Neural cell (in vitro differentiated cells): ENCODE data around the gene POU6F2. TPM values are rescaled to one million over a fixed set of nuclear protein-coding genes. Genes with fewer than 3 reads are reported as not detected.

Experiments
- H2AFZ ChIP-seq: fragments of 200-600, 300-800 bp; sonication (generic), shearing (Covaris generic); 2 replicates; pipeline ENCODE4 v1.6.0; 2014; ENCODE audit warnings: low read depth, mild to moderate bottlenecking, antibody characterized with exemption, low read length, moderate library complexity
- H3F3A ChIP-seq: fragments of 200-600 bp; shearing (Covaris generic); 2 replicates; pipeline ENCODE4 v1.6.1; 2016; ENCODE audit warnings: mild to moderate bottlenecking, moderate library complexity, mixed read lengths, antibody characterized with exemption, low read length; ENCODE audit not compliant: insufficient read depth, poor library complexity, severe bottlenecking
- H3K27ac ChIP-seq: fragments of 200-600, 300-800 bp; sonication (generic), shearing (Covaris generic); 2 replicates; pipeline ENCODE4 v1.5.1; 2014; ENCODE audit warnings: mild to moderate bottlenecking, low read length, moderate library complexity
- H3K27me3 ChIP-seq: fragments of 300-800, 200-600 bp; sonication (generic), shearing (Covaris generic); 2 replicates; pipeline ENCODE4 v1.6.0; 2014; ENCODE audit warnings: mild to moderate bottlenecking, low read depth, low read length, moderate library complexity; ENCODE audit not compliant: insufficient read depth
- H3K36me3 ChIP-seq: fragments of 300-800, 200-600 bp; sonication (generic), shearing (Covaris generic); 2 replicates; pipeline ENCODE4 v1.5.1; 2014; ENCODE audit warnings: mild to moderate bottlenecking, antibody characterized with exemption, low read length, moderate library complexity; ENCODE audit not compliant: insufficient read depth
- H3K4me2 ChIP-seq: fragments of 300-800, 200-600 bp; sonication (generic), shearing (Covaris generic); 2 replicates; pipeline ENCODE4 v1.6.0; 2014; ENCODE audit warnings: mild to moderate bottlenecking, low read length
- H3K4me3 ChIP-seq: fragments of 300-800, 200-600 bp; sonication (generic), shearing (Covaris generic); 2 replicates; pipeline ENCODE4 v1.5.1; 2014; ENCODE audit warnings: mild to moderate bottlenecking, low read length, moderate library complexity
- H3K79me2 ChIP-seq: fragments of 200-600 bp; shearing (Covaris generic); replicated peaks from 2 replicates; pipeline ENCODE4 v1.6.0; 2014; ENCODE audit warnings: mild to moderate bottlenecking, low read length, moderate library complexity; ENCODE audit not compliant: insufficient read depth
- H3K9ac ChIP-seq: fragments of 300-800, 200-600 bp; sonication (generic), shearing (Covaris generic); 2 replicates; pipeline ENCODE4 v1.6.1; 2016; ENCODE audit warnings: mild to moderate bottlenecking, low read length, mixed read lengths
- H3K9me2 ChIP-seq: fragments of 200-600 bp; shearing (Covaris generic); 2 replicates; pipeline ENCODE4 v1.6.1; 2016; ENCODE audit warnings: mild to moderate bottlenecking, low read length, mixed read lengths; ENCODE audit not compliant: insufficient read depth
- H3K9me3 ChIP-seq: fragments of 200-600, 300-800 bp; sonication (generic), shearing (Covaris generic); 2 replicates; pipeline ENCODE4 v1.6.1; 2016; ENCODE audit warnings: mild to moderate bottlenecking, mixed run types, low read length, moderate library complexity, mixed read lengths
- H4K20me1 ChIP-seq: fragments of 200-600 bp; shearing (Covaris generic); 2 replicates; pipeline ENCODE4 v1.6.1; 2016; ENCODE audit warnings: mild to moderate bottlenecking, mixed run types; ENCODE audit not compliant: insufficient read depth
- EP300 ChIP-seq: fragments of 450-650 bp; conservative IDR thresholded peaks from 2 replicates; pipeline ENCODE4 v1.6.1; 2014; ENCODE audit warnings: antibody characterized with exemption, mild to moderate bottlenecking, moderate library complexity; ENCODE audit not compliant: poor library complexity, severe bottlenecking
- EZH2 ChIP-seq: fragments of 200-600, 300-800 bp; shearing (Covaris generic), sonication (generic); IDR thresholded peaks from 2 replicates; pipeline ENCODE4 v1.6.1; 2014; ENCODE audit warnings: antibody characterized with exemption, low read length, borderline replicate concordance, mild to moderate bottlenecking; ENCODE audit not compliant: insufficient read depth, poor library complexity, severe bottlenecking
- MXI1 ChIP-seq: fragments of 450-650 bp; conservative IDR thresholded peaks from 2 replicates; pipeline ENCODE4 v1.6.1; 2014; ENCODE audit warnings: antibody characterized with exemption, mild to moderate bottlenecking; ENCODE audit not compliant: poor library complexity, severe bottlenecking
- POLR2AphosphoS5 ChIP-seq: IDR thresholded peaks from 2 replicates; pipeline ENCODE4 v1.6.1; 2012
- RAD21 ChIP-seq: fragments of 450-650 bp; conservative IDR thresholded peaks from 2 replicates; pipeline ENCODE4 v1.6.1; 2014; ENCODE audit warnings: antibody characterized with exemption, mild to moderate bottlenecking, moderate library complexity
- SMC3 ChIP-seq: fragments of 450-650 bp; conservative IDR thresholded peaks from 2 replicates; pipeline ENCODE4 v1.6.1; 2014; ENCODE audit warnings: antibody characterized with exemption, mild to moderate bottlenecking, moderate library complexity; ENCODE audit not compliant: poor library complexity
- TAF1 ChIP-seq: IDR thresholded peaks from 2 replicates; pipeline ENCODE4 v1.6.1; 2012; ENCODE audit warnings: low read depth
- polyA plus RNA-seq: library from polyadenylated mRNA; depleted of rRNA; stranded (reverse); fragments of >200 nt; gene quantifications from 2 replicates; pipeline ENCODE4 v1.2.3, GENCODE V29; 2014
- TF ChIP-seq, protein P1 (sequence below): fragments of 450-650 bp; IDR thresholded peaks from 2 replicates; pipeline ENCODE4 v1.5.1; 2014; ENCODE audit warnings: antibody characterized with exemption, mild to moderate bottlenecking, moderate library complexity; ENCODE audit not compliant: poor library complexity, severe bottlenecking
- TF ChIP-seq, protein P2 (sequence below): IDR thresholded peaks from 2 replicates; pipeline ENCODE4 v1.6.1; 2012; ENCODE audit warnings: borderline replicate concordance

POU6F2 gene
- polyA plus RNA-seq, 1 donor from 2014 or later, result 2.8 TPM

DNA sequence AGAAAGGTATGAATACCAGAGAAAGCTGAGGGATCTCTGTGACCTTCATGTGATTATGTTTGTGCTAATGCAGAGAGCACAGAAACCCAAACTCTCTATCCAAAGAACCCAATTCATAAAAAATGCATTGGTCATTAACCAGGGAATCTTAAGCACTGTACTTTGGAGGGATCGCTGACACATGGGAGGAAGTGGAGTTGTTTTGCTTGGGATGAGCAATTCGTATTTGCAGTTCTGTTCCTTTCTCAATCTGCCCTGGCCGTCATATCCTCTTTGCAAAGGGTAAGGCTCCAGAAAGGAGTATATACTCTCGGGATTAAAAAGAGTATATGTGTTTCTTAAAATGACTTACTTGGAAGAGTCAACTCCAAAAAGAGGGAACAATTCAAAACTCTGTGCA lies 221.3 kb downstream of the POU6F2 start:
- TF ChIP-seq MXI1 (no peak), EZH2 (no peak), TAF1 (no peak), SMC3 (no peak), POLR2AphosphoS5 (no peak), RAD21 (no peak), EP300 (no peak)
- TF ChIP-seq, protein P1, sequence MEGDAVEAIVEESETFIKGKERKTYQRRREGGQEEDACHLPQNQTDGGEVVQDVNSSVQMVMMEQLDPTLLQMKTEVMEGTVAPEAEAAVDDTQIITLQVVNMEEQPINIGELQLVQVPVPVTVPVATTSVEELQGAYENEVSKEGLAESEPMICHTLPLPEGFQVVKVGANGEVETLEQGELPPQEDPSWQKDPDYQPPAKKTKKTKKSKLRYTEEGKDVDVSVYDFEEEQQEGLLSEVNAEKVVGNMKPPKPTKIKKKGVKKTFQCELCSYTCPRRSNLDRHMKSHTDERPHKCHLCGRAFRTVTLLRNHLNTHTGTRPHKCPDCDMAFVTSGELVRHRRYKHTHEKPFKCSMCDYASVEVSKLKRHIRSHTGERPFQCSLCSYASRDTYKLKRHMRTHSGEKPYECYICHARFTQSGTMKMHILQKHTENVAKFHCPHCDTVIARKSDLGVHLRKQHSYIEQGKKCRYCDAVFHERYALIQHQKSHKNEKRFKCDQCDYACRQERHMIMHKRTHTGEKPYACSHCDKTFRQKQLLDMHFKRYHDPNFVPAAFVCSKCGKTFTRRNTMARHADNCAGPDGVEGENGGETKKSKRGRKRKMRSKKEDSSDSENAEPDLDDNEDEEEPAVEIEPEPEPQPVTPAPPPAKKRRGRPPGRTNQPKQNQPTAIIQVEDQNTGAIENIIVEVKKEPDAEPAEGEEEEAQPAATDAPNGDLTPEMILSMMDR, result no peak
- TF ChIP-seq, protein P2, sequence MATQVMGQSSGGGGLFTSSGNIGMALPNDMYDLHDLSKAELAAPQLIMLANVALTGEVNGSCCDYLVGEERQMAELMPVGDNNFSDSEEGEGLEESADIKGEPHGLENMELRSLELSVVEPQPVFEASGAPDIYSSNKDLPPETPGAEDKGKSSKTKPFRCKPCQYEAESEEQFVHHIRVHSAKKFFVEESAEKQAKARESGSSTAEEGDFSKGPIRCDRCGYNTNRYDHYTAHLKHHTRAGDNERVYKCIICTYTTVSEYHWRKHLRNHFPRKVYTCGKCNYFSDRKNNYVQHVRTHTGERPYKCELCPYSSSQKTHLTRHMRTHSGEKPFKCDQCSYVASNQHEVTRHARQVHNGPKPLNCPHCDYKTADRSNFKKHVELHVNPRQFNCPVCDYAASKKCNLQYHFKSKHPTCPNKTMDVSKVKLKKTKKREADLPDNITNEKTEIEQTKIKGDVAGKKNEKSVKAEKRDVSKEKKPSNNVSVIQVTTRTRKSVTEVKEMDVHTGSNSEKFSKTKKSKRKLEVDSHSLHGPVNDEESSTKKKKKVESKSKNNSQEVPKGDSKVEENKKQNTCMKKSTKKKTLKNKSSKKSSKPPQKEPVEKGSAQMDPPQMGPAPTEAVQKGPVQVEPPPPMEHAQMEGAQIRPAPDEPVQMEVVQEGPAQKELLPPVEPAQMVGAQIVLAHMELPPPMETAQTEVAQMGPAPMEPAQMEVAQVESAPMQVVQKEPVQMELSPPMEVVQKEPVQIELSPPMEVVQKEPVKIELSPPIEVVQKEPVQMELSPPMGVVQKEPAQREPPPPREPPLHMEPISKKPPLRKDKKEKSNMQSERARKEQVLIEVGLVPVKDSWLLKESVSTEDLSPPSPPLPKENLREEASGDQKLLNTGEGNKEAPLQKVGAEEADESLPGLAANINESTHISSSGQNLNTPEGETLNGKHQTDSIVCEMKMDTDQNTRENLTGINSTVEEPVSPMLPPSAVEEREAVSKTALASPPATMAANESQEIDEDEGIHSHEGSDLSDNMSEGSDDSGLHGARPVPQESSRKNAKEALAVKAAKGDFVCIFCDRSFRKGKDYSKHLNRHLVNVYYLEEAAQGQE, result no peak
- Histone ChIP-seq H3K4me3 (no peak overlapping the region), H3K9ac (no peak overlapping the region), H3K36me3 (no peaks in the 10 kb centered on the region), H3K9me3 (no peaks in the 10 kb centered on the region), H3K79me2 (no peaks in the 10 kb centered on the region), H4K20me1 (no peaks in the 10 kb centered on the region), H3F3A (no peaks in the 10 kb centered on the region), H3K9me2 (no peaks in the 10 kb centered on the region), H3K27me3 (no peaks in the 10 kb centered on the region), H3K27ac (no peak overlapping the region), H2AFZ (no peak overlapping the region), H3K4me2 (no peak overlapping the region)

DNA sequence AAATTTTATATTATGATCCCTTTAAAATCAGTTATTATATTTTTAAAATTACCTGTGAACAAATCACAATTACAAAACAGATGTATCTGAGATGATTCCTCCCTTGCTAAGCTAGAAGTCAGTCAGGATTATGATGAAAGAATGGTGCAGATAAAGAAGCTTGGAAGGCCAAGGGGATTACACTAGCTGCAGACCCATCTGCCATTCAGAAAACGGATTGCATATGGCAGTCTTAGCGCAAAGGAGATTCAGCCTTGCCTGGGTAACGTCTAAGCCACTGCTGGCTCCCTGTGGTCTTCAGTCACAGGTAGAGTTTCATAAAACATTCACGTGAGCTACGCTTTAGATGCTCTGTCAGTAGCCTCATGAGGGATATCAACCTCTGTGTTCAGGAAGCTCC lies 222.2 kb downstream of the POU6F2 start:
- no peaks in the 10 kb centered on the region for H3K9me2 ChIP-seq
- H3K9me3 ChIP-seq, result no peaks in the 10 kb centered on the region
- no peak overlapping the region for H3K4me3 ChIP-seq
- H3K27me3 ChIP-seq, result no peaks in the 10 kb centered on the region
- no peak overlapping the region for H3K27ac ChIP-seq
- H4K20me1 ChIP-seq, result no peaks in the 10 kb centered on the region
- no peaks in the 10 kb centered on the region for H3F3A ChIP-seq
- no peak overlapping the region for H3K4me2 ChIP-seq
- TF ChIP-seq MXI1 (no peak), SMC3 (no peak), TAF1 (no peak), RAD21 (no peak), EP300 (no peak), EZH2 (no peak), POLR2AphosphoS5 (no peak)
- TF ChIP-seq, protein P1, result no peak
- TF ChIP-seq, protein P2, result no peak
- H2AFZ ChIP-seq, result no peak overlapping the region
- no peak overlapping the region for H3K9ac ChIP-seq
- H3K79me2 ChIP-seq, result no peaks in the 10 kb centered on the region
- H3K36me3 ChIP-seq, result no peaks in the 10 kb centered on the region
